ENCODE data around the gene ARV1.
"Not testable (repeated sequence)": the region's sequence is repeated elsewhere in the genome, so short reads cannot be mapped to it uniquely, and the experiment has no call there.

The ARV1 gene

GRCh38 chr1:231019711-231020110 is 40.8 kb downstream of the ARV1 start:
- DNase-seq: no peak

GRCh38 chr1:231020139-231020601 is 41.3 kb downstream of the ARV1 start:
- DNase-seq: no peak

- DNase-seq: no peak
These were observed 41.9 kb downstream of the ARV1 start for GRCh38 chr1:231020816-231021215.

GRCh38 chr1:231021540-231022031 is 42.7 kb downstream of the ARV1 start:
- DNase-seq: no peak

DNA sequence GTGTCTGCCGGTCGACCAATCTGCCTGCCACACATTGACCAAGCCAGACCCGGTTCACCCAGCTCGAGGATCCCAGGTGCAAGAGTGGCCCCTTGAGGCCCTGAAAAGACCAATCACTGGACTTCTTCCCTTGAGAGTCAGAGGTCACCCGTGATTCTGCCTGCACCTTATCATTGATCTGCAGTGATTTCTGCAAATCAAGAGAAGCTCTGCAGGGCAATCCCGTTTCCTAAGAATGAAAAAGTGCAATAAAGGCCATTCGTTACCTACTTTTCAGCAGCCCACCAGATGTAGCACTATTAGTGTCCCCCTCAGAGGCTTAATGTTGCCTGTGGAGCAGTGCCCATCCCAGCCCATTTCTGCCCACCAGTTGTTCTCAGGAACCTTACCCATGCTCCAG is 43.6 kb downstream of the ARV1 start:
- not testable (repeated sequence) for DNase-seq

GRCh38 chr1:231023150-231023549 is 44.3 kb downstream of the ARV1 start:
- no peak for DNase-seq

DNA sequence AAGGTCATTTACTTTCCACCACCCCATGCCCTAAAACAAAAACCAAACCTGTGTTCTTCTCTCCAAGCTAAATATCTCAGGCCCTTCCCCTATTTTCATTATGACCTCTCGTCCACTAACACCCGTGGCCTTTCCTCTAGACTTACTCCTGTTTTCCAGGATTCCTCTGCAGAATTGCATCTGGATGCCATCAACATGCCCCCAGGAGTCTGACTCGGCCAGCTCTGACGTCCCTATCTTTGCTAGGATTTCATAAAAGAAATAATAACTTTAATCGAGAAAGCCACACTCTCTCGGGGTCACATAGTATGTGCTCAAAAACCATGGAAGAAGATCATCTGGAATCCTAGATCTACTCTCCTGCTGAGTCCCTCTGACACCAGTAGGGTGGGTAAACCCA is 47.7 kb downstream of the ARV1 start:
- no peak for DNase-seq

DNA sequence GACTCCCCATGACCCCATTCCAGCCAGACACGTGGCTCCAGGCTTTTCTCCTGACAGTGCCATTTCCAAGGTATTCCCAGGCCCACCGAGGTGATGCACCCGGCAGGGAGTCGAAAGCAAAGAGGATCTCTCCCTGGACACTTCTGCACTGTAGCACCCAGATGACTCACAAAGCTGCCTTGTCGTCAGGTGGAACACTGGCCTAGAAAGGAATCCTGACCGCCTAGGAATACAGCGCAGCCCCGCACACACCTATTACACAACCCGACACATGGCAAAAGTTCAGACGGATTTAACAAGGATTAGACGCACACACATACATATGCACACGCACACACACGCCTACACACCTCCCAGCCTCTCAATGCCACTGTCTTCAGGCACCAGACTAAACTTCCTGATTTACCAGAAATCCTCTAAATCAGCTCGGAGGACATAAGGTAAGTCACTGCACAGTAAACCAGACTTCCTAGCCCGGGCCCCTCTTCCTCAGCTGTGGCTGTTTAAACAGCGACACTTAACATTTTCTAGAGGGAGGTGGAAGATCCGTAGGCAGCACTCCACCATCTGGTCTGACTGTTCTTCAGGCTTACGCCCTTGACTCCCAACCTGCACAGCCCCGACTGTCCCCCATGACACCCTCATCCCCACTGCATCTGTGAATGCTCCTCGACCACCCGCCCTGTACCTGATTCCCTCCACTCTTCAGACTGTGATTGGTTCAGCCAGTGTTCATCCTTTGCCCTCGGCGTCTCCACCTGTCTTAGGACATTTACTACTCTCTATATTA is 48.4 kb downstream of the ARV1 start:
- no peak for DNase-seq

DNA sequence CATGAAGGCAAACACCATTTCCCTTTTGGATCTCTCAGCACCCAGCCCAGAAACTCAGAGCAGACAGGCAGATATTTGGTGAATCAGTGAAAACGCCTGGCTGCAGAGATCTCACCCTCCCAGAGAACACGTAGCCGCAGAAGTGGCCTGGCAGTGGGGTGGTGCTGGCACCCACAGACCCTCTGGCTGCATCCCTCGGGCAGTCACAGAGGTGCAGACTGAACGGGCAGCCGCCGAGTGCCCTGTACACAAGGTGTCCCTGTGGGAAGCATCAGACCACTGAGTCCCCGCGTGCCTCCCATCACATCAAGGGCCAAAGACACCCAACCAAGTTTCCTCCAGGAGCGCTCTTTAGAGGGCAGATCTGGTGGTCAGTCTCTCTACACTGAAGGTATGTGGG is 49.1 kb downstream of the ARV1 start:
- no peak for DNase-seq

- DNase-seq: no peak
These were observed 49.8 kb downstream of the ARV1 start for GRCh38 chr1:231028682-231029081.

GRCh38 chr1:231029247-231029646 is 50.4 kb downstream of the ARV1 start:
- not testable (repeated sequence) for DNase-seq

DNA sequence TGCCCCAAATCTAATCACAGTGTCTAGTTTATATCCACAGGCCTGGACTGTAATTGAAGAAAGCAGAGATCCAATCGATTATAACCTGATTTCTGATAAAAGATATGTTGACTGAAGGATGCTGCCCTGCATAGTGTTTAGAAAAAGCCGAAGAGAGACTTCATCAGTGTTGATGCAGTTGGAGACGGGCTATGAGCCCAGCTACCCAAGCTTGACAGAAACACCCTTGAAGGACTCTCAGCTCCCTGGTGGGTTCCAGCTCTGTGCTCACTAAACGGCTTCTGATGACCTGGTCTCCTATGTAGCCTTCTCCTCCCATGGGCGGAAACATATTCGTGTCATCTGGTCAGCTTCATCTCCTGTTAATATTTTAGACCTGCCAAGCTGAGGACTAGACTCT is 50.9 kb downstream of the ARV1 start:
- DNase-seq: no peak

- DNase-seq: no peak
These were observed 54.1 kb downstream of the ARV1 start for GRCh38 chr1:231032963-231033362.

DNA sequence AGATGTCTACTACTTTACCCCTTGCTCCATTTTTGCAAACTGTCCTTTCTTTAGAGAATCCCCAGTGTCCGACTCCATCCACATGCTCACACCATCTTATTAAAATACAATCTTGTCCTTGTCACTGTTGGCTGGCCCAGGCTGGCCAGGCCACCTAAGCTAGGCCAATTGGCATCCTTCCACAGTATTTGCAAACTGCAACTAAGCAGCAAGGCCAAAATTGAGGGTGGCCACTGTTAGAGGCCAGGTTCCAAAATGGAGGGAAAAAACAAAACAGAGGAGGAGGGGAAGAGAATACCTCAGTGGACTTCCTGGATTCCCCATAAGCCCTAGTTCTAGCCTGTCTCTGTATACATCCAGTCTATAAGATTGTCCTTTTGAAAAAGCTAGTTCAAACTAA is 56.9 kb downstream of the ARV1 start:
- DNase-seq: no peak

- DNase-seq: no peak
These were observed 57.5 kb downstream of the ARV1 start for GRCh38 chr1:231036416-231036815.

DNA sequence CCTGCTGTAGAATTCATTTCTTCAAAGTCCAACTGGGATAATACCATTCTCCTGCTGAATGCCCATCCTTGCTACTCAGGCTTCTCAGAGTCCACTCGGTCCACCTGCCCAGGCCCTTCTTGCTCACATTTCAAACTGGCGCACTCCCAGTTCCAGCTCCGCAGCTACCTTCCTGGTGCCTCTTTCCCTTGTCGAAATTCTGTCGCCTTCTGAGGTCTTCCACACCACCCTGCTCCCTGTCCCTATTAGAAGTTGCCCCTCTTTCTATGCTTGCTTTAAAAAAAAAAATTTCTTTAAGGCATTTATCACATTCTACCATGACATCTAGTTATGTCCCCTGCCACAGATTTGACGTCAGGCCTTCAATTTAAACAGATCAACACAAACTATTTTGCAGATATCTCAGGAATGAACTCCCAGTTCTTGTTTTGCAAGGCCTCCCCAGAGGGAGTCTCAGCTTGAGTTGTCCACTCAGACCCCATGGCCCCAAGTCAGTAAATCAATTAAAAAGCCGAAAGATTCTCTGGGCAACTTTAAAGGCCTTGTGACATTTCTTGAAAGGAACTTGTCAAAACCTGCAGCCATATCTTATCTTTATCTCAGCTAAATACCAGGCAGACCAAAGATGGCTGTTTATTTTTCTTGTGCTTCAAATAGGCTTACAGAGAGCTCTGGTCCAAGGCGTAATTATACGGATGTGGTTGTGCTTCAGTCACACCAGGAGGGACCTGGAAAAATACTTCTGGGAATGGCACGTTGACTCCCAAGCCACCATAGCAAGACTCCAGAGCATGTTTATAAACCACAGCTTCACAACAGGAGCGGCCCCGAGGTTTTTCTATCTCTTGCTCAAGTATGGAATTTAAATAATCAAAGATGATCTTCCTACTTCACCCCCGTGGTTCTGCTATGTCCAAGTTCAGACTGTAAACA is 59.0 kb downstream of the ARV1 start:
- DNase-seq: no peak

GRCh38 chr1:231039161-231040018 is 60.5 kb downstream of the ARV1 start:
- DNase-seq: peak; percentile 79

- peak; percentile 49 for DNase-seq
These were observed 61.3 kb downstream of the ARV1 start, which contains the start of gene FAM89A for GRCh38 chr1:231040019-231040799. FAM89A (minus strand) TSS chr1:231040254; CDS start chr1:231040211, 43 bp downstream.

DNA sequence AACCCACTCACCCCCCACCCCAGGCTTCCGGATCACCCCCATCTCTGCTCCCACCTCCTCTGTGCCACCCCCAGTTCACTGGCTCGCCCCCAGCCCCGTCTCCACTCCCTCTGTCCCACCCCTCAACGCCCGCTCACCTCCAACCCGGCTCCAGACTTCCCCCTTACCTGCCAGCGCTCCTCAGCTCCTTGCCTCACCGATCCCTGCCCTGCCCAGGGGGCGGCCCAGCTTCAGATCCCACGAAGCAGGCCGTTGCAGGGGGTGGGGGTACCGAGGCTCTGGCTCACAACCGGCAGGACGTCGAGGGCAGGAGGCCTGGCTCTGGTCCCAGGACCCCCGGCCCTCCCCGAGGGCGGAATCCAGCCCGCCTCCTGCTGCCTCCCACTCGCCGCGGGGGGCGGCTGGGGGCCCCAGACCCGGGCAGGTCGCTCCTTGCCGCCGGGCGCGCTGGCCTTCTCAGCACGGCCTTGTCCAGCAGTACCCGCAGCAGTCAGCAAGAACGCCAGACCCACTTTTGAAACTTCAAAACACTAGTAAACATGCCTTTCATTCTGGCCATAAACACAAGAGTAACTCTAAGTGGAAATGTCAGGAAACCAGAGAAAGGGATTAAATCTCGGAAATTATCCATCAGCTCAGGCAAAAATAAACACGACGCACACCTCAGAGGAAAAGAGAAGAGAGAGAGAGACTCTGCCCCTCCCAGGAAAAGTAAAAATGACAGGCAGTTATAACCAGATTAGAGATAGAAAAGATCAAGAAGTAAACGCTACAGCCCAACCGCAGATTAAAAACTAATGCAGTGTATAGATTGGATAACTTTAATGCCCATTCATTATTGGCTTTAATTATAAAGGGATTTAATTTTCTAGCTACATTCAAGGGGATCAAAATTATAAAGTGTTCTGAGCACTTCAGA is 62.2 kb downstream of the ARV1 start:
- peak; percentile 65 for DNase-seq

DNA sequence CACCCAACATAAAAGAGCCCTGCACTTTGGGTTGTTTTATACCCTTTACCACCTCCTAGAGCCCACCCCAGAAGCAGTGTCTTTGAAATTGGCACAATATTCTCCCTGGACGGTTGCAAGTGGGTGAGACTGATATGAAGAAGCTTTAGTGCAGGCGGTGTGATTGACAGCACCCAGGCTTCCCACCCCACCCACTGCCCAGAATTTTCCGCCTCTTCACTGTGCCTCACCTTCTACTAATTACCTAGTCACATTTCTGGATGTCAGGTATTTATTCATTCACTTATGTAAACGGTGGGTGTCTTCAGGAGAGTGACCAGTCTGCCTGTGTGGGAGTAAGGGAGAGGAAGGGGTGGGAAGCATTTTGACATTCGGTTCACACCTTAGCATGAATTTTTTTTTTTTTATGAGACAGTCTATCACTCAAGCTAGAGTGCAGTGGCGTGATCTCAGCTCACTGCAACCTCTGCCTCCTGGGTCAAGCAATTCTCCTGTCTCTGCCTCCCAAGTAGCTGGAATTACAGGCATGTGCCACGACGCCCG is 62.9 kb downstream of the ARV1 start:
- no peak for DNase-seq
